ENCODE measurements around the gene BBOX1. TPM values are rescaled to one million over a fixed set of nuclear protein-coding genes. Genes with fewer than 3 reads are reported as not detected.
"Not testable (repeated sequence)": the region's sequence is repeated elsewhere in the genome, so short reads cannot be mapped to it uniquely, and the experiment has no call there.

Gene BBOX1
- polyA plus RNA-seq, 1 donor: 0.21 TPM

- DNase-seq: no peak
Observed at GRCh38 chr11:27085605-27086004, 45.0 kb downstream of the BBOX1 start.

- DNase-seq: no peak
Observed at GRCh38 chr11:27087432-27087831, 46.8 kb downstream of the BBOX1 start.

- DNase-seq: no peak
Observed at GRCh38 chr11:27088353-27088752, 47.7 kb downstream of the BBOX1 start.

- DNase-seq: no peak
Observed at GRCh38 chr11:27089746-27090145, 49.1 kb downstream of the BBOX1 start.

- not testable (repeated sequence) for DNase-seq
Observed at GRCh38 chr11:27090357-27090948, 49.8 kb downstream of the BBOX1 start.

- DNase-seq: no peak
Observed at GRCh38 chr11:27094120-27094519, 53.5 kb downstream of the BBOX1 start.

- DNase-seq: no peak
Observed at GRCh38 chr11:27095059-27095458, 54.4 kb downstream of the BBOX1 start.

GRCh38 chr11:27095887-27096286 is 55.3 kb downstream of the BBOX1 start:
- DNase-seq: no peak

GRCh38 chr11:27097551-27097950 is 56.9 kb downstream of the BBOX1 start:
- DNase-seq: no peak

GRCh38 chr11:27100534-27100933 is 59.9 kb downstream of the BBOX1 start:
- DNase-seq: no peak

GRCh38 chr11:27107548-27107947 is 66.9 kb downstream of the BBOX1 start:
- DNase-seq: no peak

GRCh38 chr11:27108809-27109208 is 68.2 kb downstream of the BBOX1 start:
- no peak for DNase-seq

- no peak for DNase-seq
Observed at GRCh38 chr11:27111896-27112295, 71.3 kb downstream of the BBOX1 start.

GRCh38 chr11:27112946-27113345 is 72.3 kb downstream of the BBOX1 start:
- no peak for DNase-seq

GRCh38 chr11:27115051-27115650 is 74.5 kb downstream of the BBOX1 start:
- DNase-seq: no peak

- DNase-seq: no peak
Observed at GRCh38 chr11:27116684-27117083, 76.1 kb downstream of the BBOX1 start.

- DNase-seq: no peak
Observed at GRCh38 chr11:27118371-27118770, 77.8 kb downstream of the BBOX1 start.

- no peak for DNase-seq
Observed at GRCh38 chr11:27118949-27119348, 78.3 kb downstream of the BBOX1 start.

GRCh38 chr11:27119396-27119795 is 78.8 kb downstream of the BBOX1 start:
- DNase-seq: no peak

GRCh38 chr11:27120211-27120610 is 79.6 kb downstream of the BBOX1 start:
- DNase-seq: no peak

GRCh38 chr11:27122001-27122400 is 81.4 kb downstream of the BBOX1 start:
- DNase-seq: no peak

- DNase-seq: no peak
Observed at GRCh38 chr11:27124514-27125264, 84.1 kb downstream of the BBOX1 start.

- DNase-seq: no peak
Observed at GRCh38 chr11:27129686-27130085, 89.1 kb downstream of the BBOX1 start.

GRCh38 chr11:27130806-27131205 is 90.2 kb downstream of the BBOX1 start:
- DNase-seq: no peak

Measured in hindlimb muscle (tissue), 1 donor.